Natural killer cell (primary cell): ENCODE measurements around the gene DCN. TPM values are rescaled to one million over a fixed set of nuclear protein-coding genes. Genes with fewer than 3 reads are reported as not detected.

ENCODE experiments used
- ATAC-seq, 3 donors: fragments of 150-1000 bp in 2 of 3; fragments of 200-7000 bp in 1 of 3; cut with Tn5 transposase; 1 replicate in 1 of 3; 2 replicates in 2 of 3; pipeline ENCODE4 v1.10.0; 2021; ENCODE audit warnings: mild to moderate bottlenecking in 2 of 3, moderate library complexity in 2 of 3
- DNase-seq, 2 donors: peaks; one replicate each; pipeline versions ENCODE4 v3.0.0 to v3.0.0-alpha.2; 2013 to 2021; ENCODE audit warnings: mixed read lengths in 1 of 2
- H3K27ac ChIP-seq: one replicate; pipeline ENCODE4 v1.5.1; 2013; ENCODE audit warnings: mild to moderate bottlenecking, low read length
- H3K27me3 ChIP-seq: one replicate; pipeline ENCODE4 v1.6.1; 2013; ENCODE audit warnings: low read length; ENCODE audit not compliant: control insufficient read depth, insufficient read depth
- H3K36me3 ChIP-seq: one replicate; pipeline ENCODE4 v1.6.1; 2013; ENCODE audit warnings: low read length; ENCODE audit not compliant: control insufficient read depth, insufficient read depth
- H3K4me1 ChIP-seq: one replicate; pipeline ENCODE4 v1.6.1; 2013; ENCODE audit warnings: low read length; ENCODE audit not compliant: control insufficient read depth, insufficient read depth
- H3K4me3 ChIP-seq: one replicate; pipeline ENCODE4 v1.5.1; 2013; ENCODE audit warnings: low read length
- H3K9me3 ChIP-seq: one replicate; pipeline ENCODE4 v1.6.1; 2013; ENCODE audit warnings: low read length; ENCODE audit not compliant: control insufficient read depth, insufficient read depth
- H3K27ac Mint-ChIP-seq, 2 donors: one replicate each; pipeline ENCODE4 v1.8.0; 2022; ENCODE audit warnings: mild to moderate bottlenecking in 2 of 2, mixed read lengths in 2 of 2, moderate library complexity in 1 of 2
- H3K27me3 Mint-ChIP-seq, 2 donors: one replicate each; pipeline ENCODE4 v1.8.0; 2022; ENCODE audit warnings: low read depth in 2 of 2, mixed read lengths in 2 of 2
- H3K36me3 Mint-ChIP-seq: one replicate; pipeline ENCODE4 v1.8.0; 2022; ENCODE audit warnings: mixed read lengths
- H3K4me1 Mint-ChIP-seq, 2 donors: one replicate each; pipeline ENCODE4 v1.8.0; 2022; ENCODE audit warnings: mixed read lengths in 2 of 2
- H3K4me3 Mint-ChIP-seq: one replicate; pipeline ENCODE4 v1.8.0; 2022; ENCODE audit warnings: mild to moderate bottlenecking, moderate library complexity, mixed read lengths
- H3K9me3 Mint-ChIP-seq, 2 donors: one replicate each; pipeline ENCODE4 v1.8.0; 2022; ENCODE audit warnings: mixed read lengths in 2 of 2
- CTCF ChIP-seq: fragments of 200-600 bp; IDR thresholded peaks from one replicate; pipeline ENCODE4 v1.8.0; 2022; ENCODE audit warnings: antibody characterized with exemption
- WGBS: methylation state at CpG from one replicate; pipeline ENCODE4 v1.1.7; 2013; ENCODE audit warnings: missing lambda C conversion rate; ENCODE audit not compliant: insufficient coverage; 5-methylcytosine and 5-hydroxymethylcytosine counted together
- intact Hi-C: fragments of 100-400 bp; cut with micrococcal nuclease; formaldehyde crosslinking; loops from one replicate; pipeline ENCODE4 v1.14.2; 2022
- total RNA-seq, 4 donors: library from RNA; stranded (reverse); fragments of 120-200 nt in 1 of 4; gene quantifications; one replicate each; pipeline versions ENCODE4 v1.2.3 to v1.2.4, GENCODE V29; 2013 to 2022

DCN gene
- total RNA-seq, 3 donors from 2014 or later (not counting 1 experiment from before 2014, with no cell fraction given), result 0.90 TPM; not detected in 2

- intact Hi-C loops, result no loop called here
- H3K4me3 ChIP-seq, result no peak overlapping the region
- H3K9me3 ChIP-seq, result no peaks in the 10 kb centered on the region
- H3K27ac Mint-ChIP-seq, result no peak overlapping the region
- H3K27me3 Mint-ChIP-seq, result no peaks in the 10 kb centered on the region
- peaks cover 6% of the 10 kb centered on the region in 2 donors for H3K9me3 Mint-ChIP-seq
- no peaks in the 10 kb centered on the region for H3K36me3 ChIP-seq
- H3K27me3 ChIP-seq, result no peaks in the 10 kb centered on the region
- H3K36me3 Mint-ChIP-seq, result peaks cover 3% of the 10 kb centered on the region
- no peaks in the 10 kb centered on the region for H3K4me1 ChIP-seq
- DNase-seq (no peak), ATAC-seq (no peak)
- TF ChIP-seq CTCF, result no peak
- no peak overlapping the region for H3K4me3 Mint-ChIP-seq
- H3K27ac ChIP-seq, result no peak overlapping the region
- H3K4me1 Mint-ChIP-seq, result no peaks in the 10 kb centered on the region
- WGBS, result 50% methylated on average over 1 of the region's 1 CpG
Measured at GRCh38 chr12:91094957-91095356, 87.7 kb downstream of the DCN start.

DNA sequence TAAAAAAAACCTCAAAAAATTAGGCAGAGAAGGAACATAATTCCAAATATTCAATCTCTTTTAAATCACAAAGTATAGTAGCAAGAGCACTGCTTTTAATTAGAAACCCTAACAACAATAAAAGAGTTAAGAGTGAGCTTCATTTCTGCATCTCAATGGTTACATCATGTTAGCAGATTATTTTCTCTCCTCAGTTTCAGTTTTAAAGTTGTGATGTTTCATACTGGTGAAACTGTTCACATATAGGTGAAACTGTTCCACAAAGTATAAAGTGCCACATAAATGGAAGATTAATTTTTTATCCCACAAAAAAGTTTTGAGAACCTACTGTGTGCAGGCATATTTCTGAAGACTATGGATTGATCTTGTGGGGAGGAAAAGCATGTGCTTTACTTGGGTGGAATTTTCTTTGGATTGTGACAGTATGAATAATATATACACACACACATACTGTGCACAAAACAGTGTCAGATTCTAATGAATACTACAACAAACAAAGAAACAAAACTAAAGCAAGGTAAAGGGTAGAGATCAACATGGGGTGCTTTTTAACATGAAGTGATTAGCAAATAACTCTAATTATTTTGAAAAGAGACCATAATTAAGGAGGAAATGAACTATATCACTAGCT lies 88.5 kb downstream of the DCN start:
- Mint-ChIP-seq H3K4me3 (no peak overlapping the region), H3K9me3 (peaks cover 8 to 13% of the 10 kb centered on the region in 2 donors), H3K36me3 (peaks cover 11% of the 10 kb centered on the region), H3K4me1 (no peaks in the 10 kb centered on the region), H3K27me3 (no peaks in the 10 kb centered on the region), H3K27ac (no peak overlapping the region)
- DNase-seq (no peak), ATAC-seq (no peak)
- no peaks in the 10 kb centered on the region for H3K4me1 ChIP-seq
- H3K27me3 ChIP-seq, result no peaks in the 10 kb centered on the region
- no peaks in the 10 kb centered on the region for H3K9me3 ChIP-seq
- TF ChIP-seq CTCF, result no peak
- no peaks in the 10 kb centered on the region for H3K36me3 ChIP-seq
- no peak overlapping the region for H3K27ac ChIP-seq
- no peak overlapping the region for H3K4me3 ChIP-seq
- intact Hi-C loops, result no loop called here

- 60% methylated on average over 2 of the region's 4 CpGs for WGBS
- Histone ChIP-seq H3K4me1 (no peaks in the 10 kb centered on the region), H3K9me3 (no peaks in the 10 kb centered on the region), H3K27me3 (no peaks in the 10 kb centered on the region), H3K4me3 (no peak overlapping the region), H3K27ac (no peak overlapping the region), H3K36me3 (no peaks in the 10 kb centered on the region)
- Mint-ChIP-seq H3K27me3 (no peaks in the 10 kb centered on the region), H3K4me3 (no peak overlapping the region), H3K9me3 (peaks cover 14 to 17% of the 10 kb centered on the region in 2 donors), H3K27ac (no peak overlapping the region), H3K36me3 (peaks cover 18% of the 10 kb centered on the region), H3K4me1 (no peaks in the 10 kb centered on the region)
- no peak for ATAC-seq
- DNase-seq, result no peak
- intact Hi-C loops, result no loop called here
- TF ChIP-seq CTCF, result no peak
Measured at GRCh38 chr12:91093341-91093740, 89.3 kb downstream of the DCN start.
